Measurements from ENCODE around the gene RPP25.

RPP25 gene

GRCh38 chr15:74906450-74907162 lies 50.0 kb downstream of the RPP25 start, which contains the start of gene FAM219B:
TSS of gene FAM219B (minus strand) at chr15:74906851. CDS start at chr15:74906800, 51 bp downstream.
- Histone ChIP-seq H3K27ac (ENCODE audit: low read length) (peak within 1 kb of the TSS; percentile 53; the same call in 1 of the 2 replicates), H3K79me2 (ENCODE audit: low read length) (peaks cover 26% of the 10 kb centered on the region), H3F3A (ENCODE audit: insufficient read depth, low read length) (peaks cover 29% of the 10 kb centered on the region; the same call in 1 of the 2 replicates), H3K4me1 (ENCODE audit: low read length) (no peaks in the 10 kb centered on the region), H3K27me3 (replicated peaks; ENCODE audit: insufficient read depth, low read length) (no peaks in the 10 kb centered on the region), H3K9me2 (replicated peaks; ENCODE audit: insufficient read depth, low read length) (no peaks in the 10 kb centered on the region), H2AFZ (ENCODE audit: low read length) (peak within 1 kb of the TSS; percentile 95), H3K9me3 (replicated peaks; ENCODE audit: insufficient read depth, low read length) (no peaks in the 10 kb centered on the region), H3K4me2 (ENCODE audit: low read depth, low read length) (peak within 1 kb of the TSS; percentile 87), H3K9ac (ENCODE audit: low read length) (peak within 1 kb of the TSS; percentile 77), H4K20me1 (ENCODE audit: insufficient read depth, low read length) (no peaks in the 10 kb centered on the region), H3K36me3 (replicated peaks; ENCODE audit: insufficient read depth, low read length) (peaks cover 3% of the 10 kb centered on the region; the same call in 1 of the 2 replicates), H3K4me3 (ENCODE audit: low read length) (peak within 1 kb of the TSS; percentile 92)
- TF ChIP-seq EZH2phosphoT487 (IDR thresholded peaks at IDR 0.05; ENCODE audit: low read length), result no peak
- no peak for TF ChIP-seq CTCF (IDR thresholded peaks at IDR 0.05; ENCODE audit: low read length)
- no peak for TF ChIP-seq EZH2 (optimal IDR thresholded peaks at IDR 0.05; ENCODE audit: low read depth, low read length)
- DNase-seq, result peak; percentile 91

GRCh38 chr15:74906067-74906449 lies 50.5 kb downstream of the RPP25 start:
- Histone ChIP-seq H3K79me2 (ENCODE audit: low read length) (peaks cover 26% of the 10 kb centered on the region), H3K4me3 (ENCODE audit: low read length) (peak overlapping the region; percentile 92), H3K27me3 (replicated peaks; ENCODE audit: insufficient read depth, low read length) (no peaks in the 10 kb centered on the region), H4K20me1 (ENCODE audit: insufficient read depth, low read length) (no peaks in the 10 kb centered on the region), H3K9ac (ENCODE audit: low read length) (peak overlapping the region; percentile 77), H3K27ac (ENCODE audit: low read length) (peak overlapping the region; percentile 53; the same call in 1 of the 2 replicates), H3F3A (ENCODE audit: insufficient read depth, low read length) (peaks cover 27% of the 10 kb centered on the region; the same call in 1 of the 2 replicates), H2AFZ (ENCODE audit: low read length) (peak overlapping the region; percentile 85), H3K9me3 (replicated peaks; ENCODE audit: insufficient read depth, low read length) (no peaks in the 10 kb centered on the region), H3K4me1 (ENCODE audit: low read length) (peaks cover 4% of the 10 kb centered on the region; the same call in 1 of the 2 replicates), H3K36me3 (replicated peaks; ENCODE audit: insufficient read depth, low read length) (peaks cover 3% of the 10 kb centered on the region; the same call in 1 of the 2 replicates), H3K4me2 (ENCODE audit: low read depth, low read length) (peak overlapping the region; percentile 83), H3K9me2 (replicated peaks; ENCODE audit: insufficient read depth, low read length) (no peaks in the 10 kb centered on the region)
- TF ChIP-seq CTCF (IDR thresholded peaks at IDR 0.05; ENCODE audit: low read length) (no peak), EZH2 (optimal IDR thresholded peaks at IDR 0.05; ENCODE audit: low read depth, low read length) (no peak), EZH2phosphoT487 (IDR thresholded peaks at IDR 0.05; ENCODE audit: low read length) (no peak)
- DNase-seq, result peak; percentile 24

Data from MM.1S (cell line).